VCaP (cell line): ENCODE data around the gene PDPN.

Experiments
- H3K27ac ChIP-seq: fragments of 450-650 bp; 2 replicates; pipeline ENCODE4 v1.5.1; 2017
- CTCF ChIP-seq: fragments of 450-650 bp; conservative IDR thresholded peaks from 2 replicates; pipeline ENCODE4 v1.5.1; 2017; ENCODE audit warnings: mild to moderate bottlenecking, moderate library complexity

The PDPN gene

DNA sequence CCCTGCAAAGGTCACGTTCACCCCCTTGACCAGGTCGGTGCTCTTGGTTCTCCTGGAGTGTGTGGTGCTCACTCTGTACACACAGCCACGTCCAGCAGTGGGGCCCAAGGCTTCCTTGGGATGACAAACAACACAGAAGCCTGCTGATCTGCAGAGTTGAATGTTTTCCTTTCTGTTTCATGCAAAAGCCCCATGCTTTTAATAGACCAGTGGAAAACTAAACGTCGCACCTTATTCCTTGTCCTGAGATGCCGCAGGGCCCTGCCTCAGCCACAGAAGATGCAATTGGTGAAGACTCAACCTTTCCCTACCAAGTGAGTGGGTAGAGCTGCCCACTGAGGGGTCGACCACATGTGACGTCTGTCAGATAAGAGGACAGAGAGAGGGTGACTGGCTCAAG is 5.8 kb upstream of the PDPN start:
- H3K27ac ChIP-seq = no peak overlapping the region
- TF ChIP-seq CTCF = no peak

DNA sequence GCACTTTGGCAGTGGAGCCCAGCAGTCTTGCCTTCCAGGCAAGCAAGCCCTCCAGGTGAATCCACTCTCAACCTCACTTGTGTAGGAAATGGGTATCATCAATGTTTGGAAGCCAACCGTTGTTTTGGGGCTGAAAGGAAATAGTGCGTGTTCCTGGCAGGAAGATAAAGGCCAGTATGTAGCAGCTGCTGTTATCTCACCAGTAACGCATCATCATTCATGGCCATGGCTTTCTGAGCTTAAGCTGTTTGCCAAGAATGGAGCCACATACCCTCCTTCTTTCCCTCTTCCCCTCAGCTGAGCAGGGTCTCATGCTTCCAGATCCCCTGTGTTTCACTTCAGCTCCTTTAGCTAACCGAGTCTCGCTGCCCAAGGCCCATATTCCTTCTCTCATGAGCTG is 2.2 kb upstream of the PDPN start:
- TF ChIP-seq CTCF = no peak

DNA sequence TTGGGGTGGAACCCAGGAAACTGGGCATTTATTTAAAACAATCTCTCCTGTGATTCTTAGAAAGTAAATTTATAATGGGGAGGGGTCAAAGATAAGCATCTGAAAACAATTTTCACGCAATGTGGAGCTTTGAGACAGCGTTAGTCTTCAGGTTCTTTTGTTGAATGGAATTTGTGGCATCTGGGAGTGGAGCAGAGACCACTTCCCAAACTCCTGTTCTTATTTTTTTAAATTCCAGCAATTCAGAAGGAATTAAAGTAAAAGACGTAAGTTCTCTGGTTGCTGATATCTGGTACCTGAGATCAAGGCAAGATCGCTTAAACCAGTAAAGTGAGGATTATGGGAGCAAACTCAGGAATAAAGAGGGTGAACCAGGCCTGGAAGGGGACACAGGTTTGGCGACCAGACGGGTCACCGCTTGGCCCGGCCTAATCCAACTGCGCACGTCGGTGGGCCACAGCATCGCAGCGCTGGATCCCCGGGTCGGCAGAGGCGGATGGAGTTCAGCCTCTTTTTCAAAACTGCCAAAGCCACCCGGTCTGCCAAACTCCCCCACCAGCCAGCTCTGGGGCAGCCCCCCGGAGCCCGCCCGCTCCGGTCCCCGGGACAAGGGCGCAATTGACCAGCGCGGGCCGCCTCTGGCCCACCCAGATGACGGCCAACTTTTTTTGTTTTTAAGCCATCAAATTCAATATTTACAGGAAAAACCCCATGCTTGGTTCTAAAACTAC is 754 bp upstream of the PDPN start:
- TF ChIP-seq CTCF = no peak
- H3K27ac ChIP-seq = no peak overlapping the region

More for the DNA sequence above, 2.2 kb upstream of the PDPN start:
- 0 out of 2 replicates have a peak overlapping the region, but pooled peaks have one; percentile 13 for H3K27ac ChIP-seq

DNA sequence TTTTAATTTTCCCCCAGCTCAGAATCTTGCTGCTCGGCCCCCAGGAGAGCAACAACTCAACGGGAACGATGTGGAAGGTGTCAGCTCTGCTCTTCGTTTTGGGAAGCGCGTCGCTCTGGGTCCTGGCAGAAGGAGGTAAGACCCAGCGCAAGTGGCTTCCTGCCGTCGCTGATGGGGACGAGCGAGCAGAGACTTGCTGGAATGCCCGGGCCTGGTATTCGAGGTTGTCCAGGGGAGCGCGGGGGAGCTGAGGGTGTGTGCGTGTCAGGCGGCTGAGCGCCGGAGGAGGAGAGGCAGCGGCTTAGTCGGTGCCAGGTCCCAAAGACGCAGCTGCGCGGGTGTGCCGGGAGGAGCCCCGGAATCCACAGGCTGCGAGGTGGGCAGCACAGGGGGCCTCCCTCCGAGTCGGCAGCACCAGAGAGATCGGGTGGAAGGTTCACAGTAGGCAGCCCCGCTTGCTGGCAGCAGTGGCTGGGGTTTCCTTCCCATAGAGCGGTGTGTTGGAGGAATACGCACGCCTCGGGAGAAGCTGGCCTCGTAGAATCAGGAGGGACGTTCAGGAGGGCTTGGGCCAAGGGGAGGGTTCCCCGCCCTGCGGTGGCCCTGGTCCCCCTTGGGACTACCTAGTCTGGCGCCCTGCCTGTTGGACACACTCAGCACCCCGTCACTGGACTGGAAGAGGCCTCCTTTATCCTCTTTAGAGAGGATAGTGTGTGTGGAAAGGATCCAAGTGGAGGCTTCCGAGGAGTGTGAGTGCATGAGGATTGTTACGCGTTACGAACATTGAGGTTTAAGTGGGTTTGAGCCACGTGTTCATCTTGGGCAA is 547 bp downstream of the PDPN start:
- TF ChIP-seq CTCF = no peak
- H3K27ac ChIP-seq = no peak overlapping the region

DNA sequence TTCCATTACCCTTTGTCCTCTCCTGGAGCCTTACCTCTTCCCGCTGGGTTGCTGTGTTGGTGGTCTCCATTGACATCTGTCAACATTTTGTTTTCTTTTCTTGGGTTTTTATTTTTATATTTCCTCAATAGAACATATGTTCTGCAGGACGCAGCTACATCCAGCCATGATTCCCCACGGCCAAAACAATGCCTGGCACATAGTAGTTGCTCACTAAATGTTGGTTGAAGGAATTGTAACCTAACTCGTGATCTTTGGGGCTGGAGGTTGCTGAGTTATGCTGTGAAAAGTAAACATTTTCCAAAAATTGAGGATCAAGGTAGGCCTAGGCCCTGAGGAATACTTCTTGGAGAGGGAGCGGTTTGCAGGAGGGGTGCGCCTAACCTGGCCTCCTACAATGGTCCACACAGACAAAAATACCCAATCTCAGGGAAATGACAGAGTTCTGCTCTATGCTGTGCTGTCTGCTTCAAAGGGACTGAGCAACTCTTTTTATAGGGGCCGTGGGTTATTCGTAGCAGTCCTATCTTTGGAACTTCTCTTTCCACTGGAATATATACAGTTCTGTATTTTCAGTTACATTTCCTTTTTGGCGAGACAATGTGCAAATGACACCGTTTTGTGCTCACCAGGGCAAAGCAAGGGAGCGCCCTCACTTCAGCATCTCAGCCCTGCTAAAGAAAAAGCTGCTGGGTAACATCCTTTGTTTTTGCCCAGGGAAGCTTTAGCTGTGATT is 1.4 kb downstream of the PDPN start:
- H3K27ac ChIP-seq = no peak overlapping the region
- no peak for TF ChIP-seq CTCF

DNA sequence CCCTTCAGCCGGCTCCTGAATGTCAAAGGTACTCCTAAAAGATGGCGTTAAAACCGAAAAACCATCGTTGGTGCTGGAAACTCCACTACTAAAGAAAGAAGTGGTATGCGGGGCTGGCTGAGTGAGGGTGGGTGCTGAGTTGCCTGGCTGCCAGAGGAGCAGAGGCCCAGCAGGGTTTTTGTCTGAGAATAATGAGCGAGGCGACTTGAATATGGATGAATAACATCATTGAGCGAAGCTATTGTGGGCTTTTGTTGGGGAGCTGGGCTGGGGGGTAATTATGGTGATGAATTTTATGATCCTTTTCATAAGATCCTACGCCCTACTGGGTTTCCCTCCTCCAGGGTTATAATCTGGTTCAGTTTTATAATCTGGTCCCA is 2.0 kb downstream of the PDPN start:
- TF ChIP-seq CTCF = no peak
- H3K27ac ChIP-seq = no peak overlapping the region

DNA sequence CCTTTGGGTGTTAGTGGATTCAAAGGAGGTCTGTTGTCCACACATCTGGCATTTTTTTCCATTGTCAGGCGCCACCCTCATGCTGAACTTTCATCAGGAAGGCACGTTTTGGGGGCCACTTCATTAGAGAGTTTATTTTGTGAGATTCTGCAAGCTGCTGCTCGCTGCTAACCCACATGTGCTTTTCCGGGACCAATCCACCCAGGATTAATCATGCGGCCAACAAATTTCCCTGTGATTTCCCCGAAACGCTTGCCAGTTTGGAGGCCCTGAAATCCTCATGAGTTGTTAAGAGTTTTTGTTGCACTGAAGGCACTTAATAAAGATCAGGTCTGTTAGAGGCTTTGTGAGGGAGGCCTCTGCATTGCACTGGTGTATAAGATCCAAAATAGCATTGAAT is 2.4 kb downstream of the PDPN start:
- H3K27ac ChIP-seq = no peak overlapping the region
- TF ChIP-seq CTCF = no peak
